Measurements from ENCODE around the gene COL12A1.

DNA sequence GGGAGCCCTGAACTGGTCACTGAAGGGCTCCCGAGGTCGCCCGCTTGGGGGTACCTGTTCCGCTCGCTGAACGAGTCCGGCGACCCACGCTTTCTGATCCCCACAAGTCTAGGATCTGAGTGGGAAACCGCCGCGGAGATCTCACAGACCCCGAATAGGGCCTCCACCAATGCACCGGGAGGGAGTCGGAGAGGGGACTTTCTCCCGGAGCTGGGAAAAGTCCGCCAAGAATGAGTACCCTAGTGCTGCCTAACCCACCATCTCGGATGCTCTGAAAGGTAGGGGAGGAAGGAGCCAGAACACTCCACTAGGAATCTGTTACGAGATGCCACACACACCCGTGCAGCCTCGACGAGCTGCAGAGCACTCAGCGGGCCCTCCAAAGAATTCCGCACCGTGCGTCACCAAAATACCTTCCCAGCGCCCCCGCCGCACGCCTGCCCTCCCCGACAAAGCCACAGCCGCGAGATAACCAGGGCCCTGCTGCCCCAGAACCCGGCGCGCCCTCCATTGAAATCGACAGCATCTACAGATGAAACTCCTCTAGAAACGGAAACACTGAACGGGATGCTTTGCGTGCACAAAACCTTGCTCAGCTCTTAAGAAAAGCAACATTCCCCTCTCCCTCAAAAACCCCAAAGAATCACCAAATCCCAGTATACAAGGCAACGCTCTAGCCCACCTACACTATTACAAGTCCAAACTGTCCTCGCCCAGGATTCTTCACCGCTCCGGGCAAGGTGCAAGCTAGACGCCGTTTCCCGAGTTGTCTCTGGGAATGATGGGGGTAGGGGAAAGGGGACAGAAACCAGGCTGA lies 686 bp downstream of the COL12A1 start:
- TF ChIP-seq, protein P1, sequence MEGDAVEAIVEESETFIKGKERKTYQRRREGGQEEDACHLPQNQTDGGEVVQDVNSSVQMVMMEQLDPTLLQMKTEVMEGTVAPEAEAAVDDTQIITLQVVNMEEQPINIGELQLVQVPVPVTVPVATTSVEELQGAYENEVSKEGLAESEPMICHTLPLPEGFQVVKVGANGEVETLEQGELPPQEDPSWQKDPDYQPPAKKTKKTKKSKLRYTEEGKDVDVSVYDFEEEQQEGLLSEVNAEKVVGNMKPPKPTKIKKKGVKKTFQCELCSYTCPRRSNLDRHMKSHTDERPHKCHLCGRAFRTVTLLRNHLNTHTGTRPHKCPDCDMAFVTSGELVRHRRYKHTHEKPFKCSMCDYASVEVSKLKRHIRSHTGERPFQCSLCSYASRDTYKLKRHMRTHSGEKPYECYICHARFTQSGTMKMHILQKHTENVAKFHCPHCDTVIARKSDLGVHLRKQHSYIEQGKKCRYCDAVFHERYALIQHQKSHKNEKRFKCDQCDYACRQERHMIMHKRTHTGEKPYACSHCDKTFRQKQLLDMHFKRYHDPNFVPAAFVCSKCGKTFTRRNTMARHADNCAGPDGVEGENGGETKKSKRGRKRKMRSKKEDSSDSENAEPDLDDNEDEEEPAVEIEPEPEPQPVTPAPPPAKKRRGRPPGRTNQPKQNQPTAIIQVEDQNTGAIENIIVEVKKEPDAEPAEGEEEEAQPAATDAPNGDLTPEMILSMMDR (conservative IDR thresholded peaks at IDR 0.05 in 1 of 2, IDR thresholded peaks at IDR 0.05 in 1 of 2; ENCODE audit: low read depth in 1 of 2, low read length in 2 of 2) = no peak
- no peak for TF ChIP-seq EZH2 (IDR thresholded peaks at IDR 0.05; ENCODE audit: low read length, missing control alignments)
